Testis (tissue), 3 donors: Measurements from ENCODE around the gene SLC22A2. TPM values are rescaled to one million over a fixed set of nuclear protein-coding genes. Genes with fewer than 3 reads are reported as not detected.

Experiments used
- DNase-seq: peaks from one replicate; pipeline ENCODE4 v3.0.0-alpha.2; 2019
- H3K27ac ChIP-seq, 2 donors: fragments of 200-600 bp; sonication (generic); one replicate each; pipeline ENCODE4 v1.5.1; 2019
- H3K27me3 ChIP-seq: fragments of 200-600 bp; sonication (generic); one replicate; pipeline ENCODE4 v1.5.1; 2019
- H3K36me3 ChIP-seq: fragments of 200-600 bp; sonication (generic); one replicate; pipeline ENCODE4 v1.5.1; 2017; ENCODE audit warnings: low read depth; ENCODE audit errors: missing control alignments
- H3K4me1 ChIP-seq: fragments of 200-600 bp; sonication (generic); one replicate; pipeline ENCODE4 v1.5.1; 2019
- H3K4me3 ChIP-seq, 2 donors: fragments of 200-600 bp; sonication (generic); one replicate each; pipeline ENCODE4 v1.5.1; 2017 to 2019
- H3K9me3 ChIP-seq: fragments of 200-600 bp; sonication (generic); one replicate; pipeline ENCODE4 v1.5.1; 2017
- CTCF ChIP-seq, 3 experiments: fragments of 450-650 bp in 2 of 3; fragments of 200-600 bp in 1 of 3; sonication (generic) in 1 of 3; IDR thresholded peaks; one replicate each; pipeline ENCODE4 v1.5.1; 2016 to 2019; ENCODE audit warnings: antibody characterized with exemption in 3 of 3, mild to moderate bottlenecking in 2 of 3, moderate library complexity in 1 of 3
- POLR2A ChIP-seq: fragments of 450-650 bp; IDR thresholded peaks from one replicate; pipeline ENCODE4 v1.6.1; 2017; ENCODE audit warnings: antibody characterized with exemption, mild to moderate bottlenecking, moderate library complexity
- WGBS, 2 donors: methylation state at CpG; one replicate each; pipeline ENCODE4 v1.1.5; 2018; 5-methylcytosine and 5-hydroxymethylcytosine counted together
- intact Hi-C: fragments of 100-400 bp; cut with DNase I; formaldehyde crosslinking; loops from one replicate; pipeline ENCODE4 v1.15.1; 2023; ENCODE audit warnings: low total_unique reads
- polyA plus RNA-seq: library from polyadenylated mRNA; stranded (reverse); fragments of 350-450 nt; fragmentation: Illumina TruSeq; extraction: RNeasy Lipid Tissue Mini Kit (QIAGEN cat#74804); gene quantifications from one replicate; pipeline ENCODE4 v1.2.3, GENCODE V29; 2014; ENCODE audit warnings: low read depth, low replicate concordance; ENCODE audit not compliant: insufficient read depth
- total RNA-seq, 2 donors: library from RNA; depleted of rRNA; stranded (reverse); fragments of >200 nt; gene quantifications; one replicate each; pipeline ENCODE4 v1.2.3, GENCODE V29; 2016

Gene SLC22A2
- total and polyA plus RNA-seq, 3 donors from 2014 or later, result 0.24 to 0.99 (median 0.34) TPM

- H3K9me3 ChIP-seq, result no peaks in the 10 kb centered on the region
- H3K4me1 ChIP-seq, result peaks cover 4% of the 10 kb centered on the region
- no peaks in the 10 kb centered on the region for H3K36me3 ChIP-seq
- H3K4me3 ChIP-seq, result no peak overlapping the region
- H3K27me3 ChIP-seq, result no peaks in the 10 kb centered on the region
- DNase-seq, result no peak
- TF ChIP-seq POLR2A, result no peak
- no peak for TF ChIP-seq CTCF (IDR thresholded peaks at IDR 0.05)
- intact Hi-C loops, result no loop called here
- H3K27ac ChIP-seq, result no peak overlapping the region
- 75 to 81% methylated on average over 4 of the region's 4 CpGs for WGBS, 2 donors
These were observed 36.1 kb downstream of the SLC22A2 start for GRCh38 chr6:160222491-160222890.

GRCh38 chr6:160221918-160222317, 36.7 kb downstream of the SLC22A2 start:
- no peak for TF ChIP-seq CTCF (IDR thresholded peaks at IDR 0.05)
- TF ChIP-seq POLR2A, result no peak
- no peaks in the 10 kb centered on the region for H3K27me3 ChIP-seq
- 79 to 90% methylated on average over 1 of the region's 1 CpG for WGBS, 2 donors
- intact Hi-C loops, result no loop called here
- H3K27ac ChIP-seq, result no peak overlapping the region
- H3K9me3 ChIP-seq, result no peaks in the 10 kb centered on the region
- no peak overlapping the region for H3K4me3 ChIP-seq
- no peaks in the 10 kb centered on the region for H3K36me3 ChIP-seq
- peaks cover 4% of the 10 kb centered on the region for H3K4me1 ChIP-seq
- no peak for DNase-seq

- peaks cover 4% of the 10 kb centered on the region for H3K4me1 ChIP-seq
- WGBS, 2 donors, result 42 to 52% methylated on average over 3 of the region's 3 CpGs
- no peak for TF ChIP-seq CTCF (IDR thresholded peaks at IDR 0.05)
- no peak for TF ChIP-seq POLR2A
- H3K4me3 ChIP-seq, result no peak overlapping the region
- no peaks in the 10 kb centered on the region for H3K27me3 ChIP-seq
- H3K27ac ChIP-seq, result no peak overlapping the region
- no peaks in the 10 kb centered on the region for H3K36me3 ChIP-seq
- no peak for DNase-seq
- H3K9me3 ChIP-seq, result no peaks in the 10 kb centered on the region
- intact Hi-C loops, result no loop called here
These were observed 37.2 kb downstream of the SLC22A2 start for GRCh38 chr6:160221423-160221822.

- Histone ChIP-seq H3K4me3 (no peak overlapping the region), H3K4me1 (peaks cover 4% of the 10 kb centered on the region), H3K9me3 (no peaks in the 10 kb centered on the region), H3K36me3 (no peaks in the 10 kb centered on the region), H3K27me3 (no peaks in the 10 kb centered on the region), H3K27ac (no peak overlapping the region)
- intact Hi-C loops, result no loop called here
- no peak for TF ChIP-seq POLR2A
- no peak for TF ChIP-seq CTCF (IDR thresholded peaks at IDR 0.05)
- no peak for DNase-seq
- WGBS, 2 donors, result 72 to 78% methylated on average over 2 of the region's 2 CpGs
These were observed 39.8 kb downstream of the SLC22A2 start for GRCh38 chr6:160218810-160219209.

- WGBS, 2 donors, result 51 to 59% methylated on average over 4 of the region's 4 CpGs
- Histone ChIP-seq H3K9me3 (no peaks in the 10 kb centered on the region), H3K36me3 (no peaks in the 10 kb centered on the region), H3K4me3 (no peak overlapping the region), H3K4me1 (peaks cover 4% of the 10 kb centered on the region), H3K27me3 (no peaks in the 10 kb centered on the region), H3K27ac (no peak overlapping the region)
- intact Hi-C loops, result no loop called here
- DNase-seq, result no peak
- TF ChIP-seq CTCF (IDR thresholded peaks at IDR 0.05) (no peak), POLR2A (no peak)
These were observed 40.8 kb downstream of the SLC22A2 start for GRCh38 chr6:160217863-160218262.
